LNCAP (cell line): ENCODE measurements around the gene SOX8.

ENCODE experiments used
- CTCF ChIP-seq: fragments of 450-650 bp; IDR thresholded peaks from 2 replicates; pipeline ENCODE4 v1.5.1; 2017; ENCODE audit warnings: mild to moderate bottlenecking

Gene SOX8

DNA sequence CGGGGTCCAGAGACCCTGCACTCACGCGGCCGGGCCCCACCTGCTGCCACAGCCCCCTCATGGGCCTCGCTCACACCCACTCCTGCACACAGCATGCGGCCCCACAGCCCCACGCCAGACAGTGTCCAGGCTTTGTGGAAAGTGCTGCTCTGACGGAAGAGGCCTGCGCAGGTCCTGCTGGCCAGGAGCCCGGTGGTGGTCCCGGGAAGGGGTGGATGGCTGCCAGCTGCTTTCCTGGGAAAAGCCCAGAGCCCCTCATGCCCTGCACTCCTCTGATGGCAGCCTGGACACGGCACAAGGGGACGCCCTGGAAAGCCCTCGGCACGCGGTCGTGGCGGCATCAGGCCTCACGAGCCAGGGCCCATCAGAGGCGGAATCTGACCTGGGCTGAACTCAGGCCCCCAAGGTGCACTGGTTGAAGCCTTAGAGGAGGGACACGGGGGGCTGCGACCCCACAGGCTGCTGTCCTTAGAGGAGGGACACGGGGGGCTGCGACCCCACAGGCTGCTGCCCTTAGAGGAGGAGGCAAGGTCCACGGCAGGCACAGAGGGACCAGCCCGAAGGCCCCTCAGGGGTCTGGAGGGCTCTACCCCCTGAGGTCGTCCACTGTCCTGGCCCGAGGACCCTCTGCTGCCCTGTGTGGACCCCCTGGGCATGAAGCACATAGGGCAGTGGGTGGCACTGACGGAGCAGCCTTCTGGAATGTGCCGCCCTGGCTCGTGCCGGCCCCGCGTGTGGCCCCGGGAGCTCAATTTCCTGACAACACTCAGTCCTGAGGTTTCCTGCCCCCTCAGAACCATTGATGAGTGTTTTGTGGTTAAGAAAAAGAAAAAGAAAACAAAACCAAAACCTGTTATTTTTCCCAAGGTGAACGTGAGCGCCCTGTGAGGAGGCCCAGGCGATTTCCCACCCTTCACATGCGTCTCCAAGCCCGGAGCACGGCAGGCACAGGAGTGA, 22.1 kb downstream of the SOX8 start:
- TF ChIP-seq CTCF: no peak

DNA sequence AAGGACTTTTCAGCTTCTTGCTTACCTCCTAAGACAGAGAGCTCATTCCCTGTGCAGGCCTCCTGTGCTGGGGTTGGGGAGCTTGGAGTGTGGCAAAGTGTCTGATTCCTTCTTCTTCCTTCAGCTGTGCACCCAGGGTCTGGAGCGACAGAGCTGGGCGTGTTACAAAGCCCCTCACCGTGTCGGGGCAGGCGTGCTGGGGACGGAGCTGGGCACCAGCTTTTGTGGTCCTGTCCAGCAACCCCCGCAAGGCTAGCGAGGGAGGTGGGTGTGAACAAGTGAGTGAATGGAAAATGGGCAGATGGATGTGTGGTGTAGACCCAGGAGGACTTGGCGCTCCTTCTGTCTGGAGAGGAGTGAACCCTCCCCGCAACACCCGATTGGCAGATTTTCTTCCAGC, 23.7 kb downstream of the SOX8 start:
- no peak for TF ChIP-seq CTCF

GRCh38 chr16:1006781-1007180, 25.2 kb downstream of the SOX8 start:
- TF ChIP-seq CTCF: no peak

DNA sequence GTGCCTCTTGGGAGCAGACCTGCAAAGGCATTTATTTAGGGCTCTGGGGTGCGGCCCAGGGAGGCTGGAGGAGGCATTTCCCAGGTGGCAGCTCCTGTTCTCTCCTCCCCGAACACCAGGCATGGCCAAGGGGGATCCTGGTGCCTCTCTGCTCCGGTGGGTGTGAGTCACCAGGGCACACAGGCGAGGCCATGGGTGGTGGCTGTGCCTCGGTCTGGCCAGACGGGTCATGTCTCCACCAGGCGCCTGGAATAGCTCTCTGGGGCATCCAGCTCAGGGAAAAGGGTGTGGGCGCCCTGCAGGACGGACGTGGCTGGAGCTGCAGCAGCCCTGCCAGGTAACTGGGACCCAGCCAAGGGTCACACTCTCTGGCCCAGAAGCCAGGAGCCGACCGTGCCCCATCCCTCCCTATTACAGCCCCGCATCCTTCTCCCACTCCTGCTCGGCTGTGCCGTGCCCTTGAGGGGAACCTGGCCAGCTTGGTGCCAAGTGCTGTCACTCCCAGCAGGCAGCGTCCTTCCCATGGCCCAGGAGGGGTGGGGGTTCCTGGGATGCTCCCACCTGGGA, 25.8 kb downstream of the SOX8 start:
- no peak for TF ChIP-seq CTCF

GRCh38 chr16:1008085-1008484, 26.5 kb downstream of the SOX8 start:
- no peak for TF ChIP-seq CTCF

- no peak for TF ChIP-seq CTCF
Measured at GRCh38 chr16:1009358-1010150, 28.0 kb downstream of the SOX8 start.

DNA sequence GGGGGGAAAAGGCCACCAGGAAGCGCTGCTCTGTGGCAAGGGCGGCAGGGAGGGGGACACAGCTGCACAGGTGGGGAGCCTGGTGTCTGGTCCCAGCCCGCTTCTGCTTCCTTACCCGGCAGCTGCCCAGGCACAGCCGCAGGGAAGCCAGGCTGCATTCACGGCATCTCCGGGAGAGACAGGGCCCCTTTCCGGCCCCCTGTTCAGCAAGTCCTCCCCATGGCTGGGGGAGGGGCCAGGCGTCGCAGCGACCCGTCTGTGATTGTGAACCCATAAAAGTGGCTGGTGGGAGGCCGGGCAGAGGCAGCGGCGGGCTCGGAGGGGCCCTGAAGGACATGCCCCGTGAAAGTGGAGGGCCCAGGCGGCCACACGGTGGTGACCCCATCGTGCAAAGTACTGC, 28.7 kb downstream of the SOX8 start:
- no peak for TF ChIP-seq CTCF
